GM23338 (cell line): ENCODE results near the gene DNAH10. TPM values are rescaled to one million over a fixed set of nuclear protein-coding genes. Genes with fewer than 3 reads are reported as not detected.

ENCODE experiments used
- ATAC-seq: fragments of 200-7000 bp; cut with Tn5 transposase; 3 replicates; pipeline ENCODE4 v1.9.1; 2020
- DNase-seq: peaks from one replicate; pipeline ENCODE4 v3.0.0-alpha.2; 2015; ENCODE audit warnings: low spot score
- H2AFZ ChIP-seq: fragments of 200-600 bp; sonication (generic); 2 replicates; pipeline ENCODE4 v1.8.0; 2016; ENCODE audit warnings: antibody characterized with exemption, mild to moderate bottlenecking, moderate library complexity
- H3F3A ChIP-seq: fragments of 200-600 bp; sonication (generic); replicated peaks from 2 replicates; pipeline ENCODE4 v1.8.0; 2017; ENCODE audit warnings: antibody characterized with exemption, mixed run types, low read depth
- H3K27ac ChIP-seq: fragments of 200-600 bp; sonication (generic); 2 replicates; pipeline ENCODE4 v1.6.1; 2016; ENCODE audit warnings: low read depth
- H3K27me3 ChIP-seq: fragments of 200-600 bp; sonication (generic); 2 replicates; pipeline ENCODE4 v1.8.0; 2016; ENCODE audit warnings: mild to moderate bottlenecking, mixed run types, moderate library complexity; ENCODE audit not compliant: insufficient read depth
- H3K36me3 ChIP-seq: fragments of 200-600 bp; sonication (generic); 2 replicates; pipeline ENCODE4 v1.8.0; 2016; ENCODE audit warnings: mild to moderate bottlenecking; ENCODE audit not compliant: insufficient read depth
- H3K4me1 ChIP-seq: fragments of 200-600 bp; sonication (generic); 2 replicates; pipeline ENCODE4 v1.8.0; 2016; ENCODE audit warnings: mild to moderate bottlenecking, moderate library complexity; ENCODE audit not compliant: insufficient read depth
- H3K4me2 ChIP-seq: fragments of 200-600 bp; sonication (generic); 2 replicates; pipeline ENCODE4 v1.7.1; 2017; ENCODE audit warnings: mixed run types
- H3K4me3 ChIP-seq: fragments of 200-600 bp; sonication (generic); 2 replicates; pipeline ENCODE4 v1.6.1; 2016; ENCODE audit warnings: mixed run types
- H3K79me2 ChIP-seq: fragments of 200-600 bp; sonication (generic); replicated peaks from 2 replicates; pipeline ENCODE4 v1.8.0; 2017; ENCODE audit warnings: mild to moderate bottlenecking; ENCODE audit not compliant: insufficient read depth
- H3K9me2 ChIP-seq: fragments of 200-600 bp; sonication (generic); 2 replicates; pipeline ENCODE4 v1.8.0; 2017; ENCODE audit not compliant: insufficient read depth
- H4K20me1 ChIP-seq: fragments of 200-600 bp; sonication (generic); replicated peaks from 2 replicates; pipeline ENCODE4 v1.8.0; 2017; ENCODE audit warnings: mild to moderate bottlenecking; ENCODE audit not compliant: insufficient read depth
- H3K27ac Mint-ChIP-seq: 2 replicates; pipeline ENCODE4 v1.8.0; 2020; ENCODE audit warnings: inconsistent platforms, mild to moderate bottlenecking, moderate library complexity, mixed read lengths
- H3K27me3 Mint-ChIP-seq: 3 replicates; pipeline ENCODE4 v1.8.0; 2022; ENCODE audit warnings: low read depth, mild to moderate bottlenecking, moderate library complexity, mixed read lengths, inconsistent platforms; ENCODE audit not compliant: insufficient read depth, poor library complexity
- H3K36me3 Mint-ChIP-seq: 3 replicates; pipeline ENCODE4 v1.8.0; 2021; ENCODE audit warnings: low read depth, mild to moderate bottlenecking, inconsistent platforms, moderate library complexity, mixed read lengths
- H3K4me1 Mint-ChIP-seq: 3 replicates; pipeline ENCODE4 v1.8.0; 2020; ENCODE audit warnings: mild to moderate bottlenecking, inconsistent platforms, mixed read lengths
- H3K4me3 Mint-ChIP-seq: 3 replicates; pipeline ENCODE4 v1.8.0; 2021; ENCODE audit warnings: moderate library complexity, mild to moderate bottlenecking, inconsistent platforms, mixed read lengths
- H3K9me3 Mint-ChIP-seq: 3 replicates; pipeline ENCODE4 v1.8.0; 2020; ENCODE audit warnings: moderate library complexity, mild to moderate bottlenecking, inconsistent platforms, mixed read lengths
- EZH2 ChIP-seq: fragments of 200-600 bp; sonication (generic); IDR thresholded peaks from one replicate; pipeline ENCODE4 v1.8.0; 2017; ENCODE audit warnings: antibody characterized with exemption, mild to moderate bottlenecking, low read depth; ENCODE audit not compliant: unreplicated experiment
- EZH2phosphoT487 ChIP-seq: fragments of 200-600 bp; sonication (generic); IDR thresholded peaks from one replicate; pipeline ENCODE4 v1.8.1; 2018; ENCODE audit warnings: antibody characterized with exemption; ENCODE audit not compliant: unreplicated experiment
- JUNB ChIP-seq: IDR thresholded peaks from one replicate; pipeline ENCODE4 v1.6.1; 2016; ENCODE audit warnings: antibody characterized with exemption; ENCODE audit not compliant: unreplicated experiment
- NANOG ChIP-seq: IDR thresholded peaks from 2 replicates; pipeline ENCODE4 v1.6.1; 2016; ENCODE audit warnings: antibody characterized with exemption, borderline replicate concordance
- REST ChIP-seq: IDR thresholded peaks from one replicate; pipeline ENCODE4 v1.6.1; 2018; ENCODE audit warnings: antibody characterized with exemption; ENCODE audit not compliant: unreplicated experiment
- STAT1 ChIP-seq: IDR thresholded peaks from one replicate; pipeline ENCODE4 v1.6.1; 2016; ENCODE audit warnings: antibody characterized with exemption; ENCODE audit not compliant: unreplicated experiment
- polyA plus RNA-seq: library from polyadenylated mRNA; unstranded; fragments of >200 nt; fragmentation: Nextera tagmentation; extraction: Ambion mirVana; gene quantifications from 2 replicates; pipeline ENCODE4 v1.2.1, GENCODE V29; 2016
- total RNA-seq: library from RNA; depleted of rRNA; stranded (reverse); fragments of >200 nt; shearing (Covaris generic); gene quantifications from 2 replicates; pipeline ENCODE4 v1.2.3, GENCODE V29; 2014
- TF ChIP-seq, protein P1 (sequence below): fragments of 250-450 bp; sonication (Bioruptor Pico); IDR thresholded peaks from 2 replicates; pipeline ENCODE4 v1.5.0; 2020; ENCODE audit warnings: mild to moderate bottlenecking, moderate library complexity

The DNAH10 gene
- total and polyA plus RNA-seq, 2 experiments from 2014 or later: 0.03 TPM

- Mint-ChIP-seq H3K36me3 (peaks cover 10% of the 10 kb centered on the region), H3K27me3 (peaks cover 43% of the 10 kb centered on the region), H3K4me3 (no peak overlapping the region), H3K4me1 (no peaks in the 10 kb centered on the region), H3K9me3 (peaks cover 15% of the 10 kb centered on the region), H3K27ac (no peak overlapping the region)
- ATAC-seq: no peak
- H2AFZ ChIP-seq: no peak overlapping the region
- H3K27ac ChIP-seq: no peak overlapping the region
- H4K20me1 ChIP-seq: no peaks in the 10 kb centered on the region
- TF ChIP-seq STAT1: no peak
- TF ChIP-seq NANOG: no peak
- TF ChIP-seq JUNB: no peak
- TF ChIP-seq EZH2phosphoT487: no peak
- TF ChIP-seq, protein P1, sequence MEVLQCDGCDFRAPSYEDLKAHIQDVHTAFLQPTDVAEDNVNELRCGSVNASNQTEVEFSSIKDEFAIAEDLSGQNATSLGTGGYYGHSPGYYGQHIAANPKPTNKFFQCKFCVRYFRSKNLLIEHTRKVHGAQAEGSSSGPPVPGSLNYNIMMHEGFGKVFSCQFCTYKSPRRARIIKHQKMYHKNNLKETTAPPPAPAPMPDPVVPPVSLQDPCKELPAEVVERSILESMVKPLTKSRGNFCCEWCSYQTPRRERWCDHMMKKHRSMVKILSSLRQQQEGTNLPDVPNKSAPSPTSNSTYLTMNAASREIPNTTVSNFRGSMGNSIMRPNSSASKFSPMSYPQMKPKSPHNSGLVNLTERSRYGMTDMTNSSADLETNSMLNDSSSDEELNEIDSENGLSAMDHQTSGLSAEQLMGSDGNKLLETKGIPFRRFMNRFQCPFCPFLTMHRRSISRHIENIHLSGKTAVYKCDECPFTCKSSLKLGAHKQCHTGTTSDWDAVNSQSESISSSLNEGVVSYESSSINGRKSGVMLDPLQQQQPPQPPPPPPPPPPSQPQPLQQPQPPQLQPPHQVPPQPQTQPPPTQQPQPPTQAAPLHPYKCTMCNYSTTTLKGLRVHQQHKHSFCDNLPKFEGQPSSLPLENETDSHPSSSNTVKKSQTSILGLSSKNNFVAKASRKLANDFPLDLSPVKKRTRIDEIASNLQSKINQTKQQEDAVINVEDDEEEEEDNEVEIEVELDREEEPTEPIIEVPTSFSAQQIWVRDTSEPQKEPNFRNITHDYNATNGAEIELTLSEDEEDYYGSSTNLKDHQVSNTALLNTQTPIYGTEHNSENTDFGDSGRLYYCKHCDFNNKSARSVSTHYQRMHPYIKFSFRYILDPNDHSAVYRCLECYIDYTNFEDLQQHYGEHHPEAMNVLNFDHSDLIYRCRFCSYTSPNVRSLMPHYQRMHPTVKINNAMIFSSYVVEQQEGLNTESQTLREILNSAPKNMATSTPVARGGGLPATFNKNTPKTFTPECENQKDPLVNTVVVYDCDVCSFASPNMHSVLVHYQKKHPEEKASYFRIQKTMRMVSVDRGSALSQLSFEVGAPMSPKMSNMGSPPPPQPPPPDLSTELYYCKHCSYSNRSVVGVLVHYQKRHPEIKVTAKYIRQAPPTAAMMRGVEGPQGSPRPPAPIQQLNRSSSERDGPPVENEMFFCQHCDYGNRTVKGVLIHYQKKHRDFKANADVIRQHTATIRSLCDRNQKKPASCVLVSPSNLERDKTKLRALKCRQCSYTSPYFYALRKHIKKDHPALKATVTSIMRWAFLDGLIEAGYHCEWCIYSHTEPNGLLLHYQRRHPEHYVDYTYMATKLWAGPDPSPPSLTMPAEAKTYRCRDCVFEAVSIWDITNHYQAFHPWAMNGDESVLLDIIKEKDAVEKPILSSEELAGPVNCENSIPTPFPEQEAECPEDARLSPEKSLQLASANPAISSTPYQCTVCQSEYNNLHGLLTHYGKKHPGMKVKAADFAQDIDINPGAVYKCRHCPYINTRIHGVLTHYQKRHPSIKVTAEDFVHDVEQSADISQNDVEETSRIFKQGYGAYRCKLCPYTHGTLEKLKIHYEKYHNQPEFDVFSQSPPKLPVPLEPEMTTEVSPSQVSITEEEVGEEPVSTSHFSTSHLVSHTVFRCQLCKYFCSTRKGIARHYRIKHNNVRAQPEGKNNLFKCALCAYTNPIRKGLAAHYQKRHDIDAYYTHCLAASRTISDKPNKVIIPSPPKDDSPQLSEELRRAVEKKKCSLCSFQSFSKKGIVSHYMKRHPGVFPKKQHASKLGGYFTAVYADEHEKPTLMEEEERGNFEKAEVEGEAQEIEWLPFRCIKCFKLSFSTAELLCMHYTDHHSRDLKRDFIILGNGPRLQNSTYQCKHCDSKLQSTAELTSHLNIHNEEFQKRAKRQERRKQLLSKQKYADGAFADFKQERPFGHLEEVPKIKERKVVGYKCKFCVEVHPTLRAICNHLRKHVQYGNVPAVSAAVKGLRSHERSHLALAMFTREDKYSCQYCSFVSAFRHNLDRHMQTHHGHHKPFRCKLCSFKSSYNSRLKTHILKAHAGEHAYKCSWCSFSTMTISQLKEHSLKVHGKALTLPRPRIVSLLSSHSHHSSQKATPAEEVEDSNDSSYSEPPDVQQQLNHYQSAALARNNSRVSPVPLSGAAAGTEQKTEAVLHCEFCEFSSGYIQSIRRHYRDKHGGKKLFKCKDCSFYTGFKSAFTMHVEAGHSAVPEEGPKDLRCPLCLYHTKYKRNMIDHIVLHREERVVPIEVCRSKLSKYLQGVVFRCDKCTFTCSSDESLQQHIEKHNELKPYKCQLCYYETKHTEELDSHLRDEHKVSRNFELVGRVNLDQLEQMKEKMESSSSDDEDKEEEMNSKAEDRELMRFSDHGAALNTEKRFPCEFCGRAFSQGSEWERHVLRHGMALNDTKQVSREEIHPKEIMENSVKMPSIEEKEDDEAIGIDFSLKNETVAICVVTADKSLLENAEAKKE (CRISPR knock-in tag): no peak
- TF ChIP-seq EZH2: no peak
- TF ChIP-seq REST: no peak
- H3K4me3 ChIP-seq: no peak overlapping the region
- H3K27me3 ChIP-seq: no peaks in the 10 kb centered on the region
- no peaks in the 10 kb centered on the region for H3K4me1 ChIP-seq
- H3K9me2 ChIP-seq: no peaks in the 10 kb centered on the region
- no peaks in the 10 kb centered on the region for H3K36me3 ChIP-seq
- DNase-seq: no peak
- no peaks in the 10 kb centered on the region for H3K79me2 ChIP-seq
- no peaks in the 10 kb centered on the region; the same call in 1 of the 2 replicates for H3F3A ChIP-seq
- no peak overlapping the region for H3K4me2 ChIP-seq
These were observed 147.0 kb downstream of the DNAH10 start for GRCh38 chr12:123908884-123909725.
